WTC11 (cell line): Measurements from ENCODE around the gene FOCAD. TPM values are rescaled to one million over a fixed set of nuclear protein-coding genes. Genes with fewer than 3 reads are reported as not detected.

ENCODE experiments used
- ATAC-seq: fragments of 200-7000 bp; cut with Tn5 transposase; 2 replicates; pipeline ENCODE4 v1.10.0; 2021; ENCODE audit warnings: mild to moderate bottlenecking, moderate library complexity
- CTCF ChIA-PET: fragments of 300-600 bp; sonication (Branson Sonifier 250); formaldehyde crosslinking; loops from one replicate; lab custom pipeline; 2021; ENCODE audit warnings: antibody characterized with exemption; lab: Charles Lee
- POLR2A ChIA-PET: fragments of 350-600 bp; sonication (Branson Sonifier 250); formaldehyde crosslinking; loops from one replicate; lab custom pipeline; 2021; ENCODE audit warnings: antibody characterized with exemption; lab: Charles Lee
- DNase-seq: peaks from one replicate; pipeline ENCODE4 v3.0.0; 2021; ENCODE audit warnings: low spot score
- H3K27ac Mint-ChIP-seq: 2 replicates; pipeline ENCODE4 v1.8.0; 2021; ENCODE audit warnings: mixed read lengths
- H3K27me3 Mint-ChIP-seq: 2 replicates; pipeline ENCODE4 v1.8.0; 2021; ENCODE audit warnings: low read depth, mild to moderate bottlenecking, moderate library complexity, mixed read lengths
- H3K36me3 Mint-ChIP-seq: 2 replicates; pipeline ENCODE4 v1.8.0; 2021; ENCODE audit warnings: mixed read lengths
- H3K4me1 Mint-ChIP-seq: 2 replicates; pipeline ENCODE4 v1.8.0; 2022; ENCODE audit warnings: mixed read lengths
- H3K4me3 Mint-ChIP-seq: 2 replicates; pipeline ENCODE4 v1.8.0; 2021; ENCODE audit warnings: mild to moderate bottlenecking, moderate library complexity, mixed read lengths
- H3K9me3 Mint-ChIP-seq: 2 replicates; pipeline ENCODE4 v1.8.0; 2021; ENCODE audit warnings: mixed read lengths
- E2F4 ChIP-seq: sonication (generic); formaldehyde crosslinking; IDR thresholded peaks from 2 replicates; pipeline ENCODE4 v1.8.1; 2022; ENCODE audit warnings: low read depth, mild to moderate bottlenecking, moderate library complexity, missing genetic modification reagents, borderline replicate concordance
- GRHL2 ChIP-seq: fragments of 250-450 bp; sonication (Bioruptor Pico); IDR thresholded peaks from 2 replicates; pipeline ENCODE4 v1.8.0; 2022; ENCODE audit warnings: mild to moderate bottlenecking, moderate library complexity; ENCODE audit not compliant: insufficient replicate concordance, severe bottlenecking
- JUN ChIP-seq: sonication (generic); formaldehyde crosslinking; IDR thresholded peaks from 2 replicates; pipeline ENCODE4 v1.8.0; 2023; ENCODE audit warnings: mild to moderate bottlenecking, missing genetic modification reagents
- KAT7 ChIP-seq: sonication (generic); formaldehyde crosslinking; IDR thresholded peaks from 2 replicates; pipeline ENCODE4 v1.8.1; 2023; ENCODE audit warnings: missing genetic modification reagents, mild to moderate bottlenecking, borderline replicate concordance
- MYBL2 ChIP-seq: sonication (generic); formaldehyde crosslinking; IDR thresholded peaks from 2 replicates; pipeline ENCODE4 v1.8.1; 2023; ENCODE audit warnings: mild to moderate bottlenecking, moderate library complexity, missing genetic modification reagents
- NR2C2 ChIP-seq: sonication (generic); formaldehyde crosslinking; IDR thresholded peaks from 2 replicates; pipeline ENCODE4 v1.8.0; 2022; ENCODE audit warnings: mild to moderate bottlenecking, missing genetic modification reagents
- PRDM15 ChIP-seq: sonication (generic); formaldehyde crosslinking; IDR thresholded peaks from 2 replicates; pipeline ENCODE4 v1.8.0; 2022; ENCODE audit warnings: missing genetic modification reagents
- SMAD3 ChIP-seq: sonication (generic); formaldehyde crosslinking; IDR thresholded peaks from 2 replicates; pipeline ENCODE4 v1.8.0; 2022; ENCODE audit warnings: missing genetic modification reagents, mild to moderate bottlenecking, borderline replicate concordance
- SMAD4 ChIP-seq: sonication (generic); formaldehyde crosslinking; IDR thresholded peaks from 2 replicates; pipeline ENCODE4 v1.8.0; 2022; ENCODE audit warnings: mild to moderate bottlenecking, missing genetic modification reagents
- SOX15 ChIP-seq: fragments of 250-450 bp; sonication (Bioruptor Pico); IDR thresholded peaks from 2 replicates; pipeline ENCODE4 v1.9.0; 2021; ENCODE audit warnings: mild to moderate bottlenecking
- TEAD4 ChIP-seq: sonication (generic); formaldehyde crosslinking; IDR thresholded peaks from 2 replicates; pipeline ENCODE4 v1.8.0; 2022; ENCODE audit warnings: mild to moderate bottlenecking, missing genetic modification reagents
- ZNF121 ChIP-seq: sonication (generic); formaldehyde crosslinking; IDR thresholded peaks from 2 replicates; pipeline ENCODE4 v1.8.0; 2023; ENCODE audit warnings: missing genetic modification reagents
- ZNF219 ChIP-seq: sonication (generic); formaldehyde crosslinking; IDR thresholded peaks from 2 replicates; pipeline ENCODE4 v1.8.0; 2023; ENCODE audit warnings: missing genetic modification reagents, mild to moderate bottlenecking, borderline replicate concordance
- ZNF423 ChIP-seq: fragments of 250-450 bp; sonication (Bioruptor Pico); IDR thresholded peaks from 2 replicates; pipeline ENCODE4 v2.1.2; 2022; ENCODE audit warnings: mild to moderate bottlenecking, moderate library complexity
- total RNA-seq: library from RNA; stranded (reverse); gene quantifications from 3 replicates; pipeline ENCODE4 v1.2.3, GENCODE V29; 2021
- TF ChIP-seq, protein P1 (sequence below): fragments of 250-450 bp; sonication (Bioruptor Pico); IDR thresholded peaks from 2 replicates; pipeline ENCODE4 v1.9.0; 2021; ENCODE audit warnings: moderate library complexity, mild to moderate bottlenecking, inconsistent platforms, borderline replicate concordance
- TF ChIP-seq, protein P2 (sequence below): sonication (generic); formaldehyde crosslinking; IDR thresholded peaks from 2 replicates; pipeline ENCODE4 v1.8.1; 2023; ENCODE audit warnings: mild to moderate bottlenecking, missing genetic modification reagents
- TF ChIP-seq, protein P3 (sequence below): sonication (generic); formaldehyde crosslinking; IDR thresholded peaks from 2 replicates; pipeline ENCODE4 v1.8.1; 2022; ENCODE audit warnings: mild to moderate bottlenecking, missing genetic modification reagents, moderate library complexity, borderline replicate concordance
- TF ChIP-seq, protein P4 (sequence below): fragments of 250-450 bp; sonication (Bioruptor Pico); IDR thresholded peaks from 2 replicates; pipeline ENCODE4 v1.9.0; 2021; ENCODE audit warnings: mild to moderate bottlenecking
- TF ChIP-seq, protein P5 (sequence below): sonication (generic); formaldehyde crosslinking; IDR thresholded peaks from 2 replicates; pipeline ENCODE4 v1.8.1; 2023; ENCODE audit warnings: mild to moderate bottlenecking, missing genetic modification reagents, borderline replicate concordance

Gene FOCAD
- total RNA-seq, 1 experiment from 2014 or later: 34.3 TPM

DNA sequence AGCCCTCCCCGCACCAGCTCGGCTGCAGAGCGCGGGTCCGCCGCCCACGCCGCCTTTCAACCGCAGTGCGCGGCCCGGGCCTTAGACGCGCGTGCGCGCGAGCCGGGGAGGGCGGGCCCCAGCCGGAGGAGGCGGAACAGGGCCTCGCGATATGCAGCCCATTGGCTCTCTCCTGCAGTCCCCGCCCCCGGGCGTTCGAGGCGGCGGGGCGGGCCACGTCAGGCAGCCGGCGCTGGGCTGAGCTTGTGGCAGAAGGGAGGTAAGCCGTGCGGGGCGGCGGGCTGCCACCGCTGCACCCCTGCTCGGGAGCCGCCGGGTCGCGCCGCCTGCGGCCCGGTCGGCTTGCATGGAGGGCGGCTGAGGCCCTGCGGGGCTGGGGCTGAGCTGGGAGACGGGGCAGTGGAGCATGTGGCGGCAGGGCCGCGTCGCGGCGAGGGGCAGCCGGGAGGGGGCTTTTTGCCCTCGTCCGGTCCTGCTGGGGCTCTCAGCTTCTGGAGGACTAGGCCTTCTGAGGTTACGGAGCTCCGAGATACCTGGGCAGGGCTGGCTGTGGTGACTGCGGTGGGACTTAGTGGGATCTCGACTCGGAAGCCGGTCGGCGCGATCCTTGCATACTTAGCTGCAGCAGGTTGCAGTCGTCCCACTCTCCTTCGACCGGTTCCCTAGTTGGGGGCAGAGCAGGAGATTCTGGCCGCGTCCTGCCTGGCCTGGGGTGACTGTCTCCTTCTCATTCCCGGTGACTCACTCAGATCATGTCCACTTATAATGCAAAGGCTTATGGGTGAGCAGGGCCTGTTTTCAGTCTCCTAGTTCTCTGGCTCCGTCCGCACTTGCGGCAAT, at the start of gene FOCAD (continued):
- TF ChIP-seq ZNF423 (CRISPR knock-in tag) (no peak), ZNF219 (CRISPR knock-in tag) (no peak), E2F4 (peak; percentile 79), JUN (CRISPR knock-in tag) (no peak), GRHL2 (CRISPR knock-in tag) (no peak), PRDM15 (CRISPR knock-in tag) (no peak), NR2C2 (CRISPR knock-in tag) (no peak), KAT7 (CRISPR knock-in tag) (no peak), SMAD4 (CRISPR knock-in tag) (no peak), SOX15 (CRISPR knock-in tag) (no peak)
- TF ChIP-seq, protein P1, sequence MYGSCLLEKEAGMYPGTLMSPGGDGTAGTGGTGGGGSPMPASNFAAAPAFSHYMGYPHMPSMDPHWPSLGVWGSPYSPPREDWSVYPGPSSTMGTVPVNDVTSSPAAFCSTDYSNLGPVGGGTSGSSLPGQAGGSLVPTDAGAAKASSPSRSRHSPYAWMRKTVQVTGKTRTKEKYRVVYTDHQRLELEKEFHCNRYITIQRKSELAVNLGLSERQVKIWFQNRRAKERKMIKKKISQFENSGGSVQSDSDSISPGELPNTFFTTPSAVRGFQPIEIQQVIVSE (CRISPR knock-in tag): no peak
- TF ChIP-seq, protein P2, sequence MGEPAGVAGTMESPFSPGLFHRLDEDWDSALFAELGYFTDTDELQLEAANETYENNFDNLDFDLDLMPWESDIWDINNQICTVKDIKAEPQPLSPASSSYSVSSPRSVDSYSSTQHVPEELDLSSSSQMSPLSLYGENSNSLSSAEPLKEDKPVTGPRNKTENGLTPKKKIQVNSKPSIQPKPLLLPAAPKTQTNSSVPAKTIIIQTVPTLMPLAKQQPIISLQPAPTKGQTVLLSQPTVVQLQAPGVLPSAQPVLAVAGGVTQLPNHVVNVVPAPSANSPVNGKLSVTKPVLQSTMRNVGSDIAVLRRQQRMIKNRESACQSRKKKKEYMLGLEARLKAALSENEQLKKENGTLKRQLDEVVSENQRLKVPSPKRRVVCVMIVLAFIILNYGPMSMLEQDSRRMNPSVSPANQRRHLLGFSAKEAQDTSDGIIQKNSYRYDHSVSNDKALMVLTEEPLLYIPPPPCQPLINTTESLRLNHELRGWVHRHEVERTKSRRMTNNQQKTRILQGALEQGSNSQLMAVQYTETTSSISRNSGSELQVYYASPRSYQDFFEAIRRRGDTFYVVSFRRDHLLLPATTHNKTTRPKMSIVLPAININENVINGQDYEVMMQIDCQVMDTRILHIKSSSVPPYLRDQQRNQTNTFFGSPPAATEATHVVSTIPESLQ (CRISPR knock-in tag): no peak

DNA sequence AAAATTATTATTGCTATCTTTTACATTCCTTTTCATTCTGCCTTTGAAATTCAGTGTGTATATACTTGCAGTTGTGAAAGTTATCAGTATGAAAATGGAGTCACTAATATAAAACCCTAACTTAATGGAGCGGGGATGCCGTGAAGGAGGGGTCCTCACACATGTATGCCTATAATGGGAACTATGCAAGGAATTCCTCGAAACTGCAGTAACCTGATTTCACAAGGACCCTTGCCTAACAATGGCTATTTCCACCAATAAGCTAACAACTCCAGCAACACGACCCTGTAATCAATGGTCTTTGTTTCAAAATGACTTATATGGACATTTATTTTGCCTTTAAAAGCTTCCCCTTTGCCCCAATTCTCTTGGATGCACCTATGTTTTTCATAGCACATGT, 49.2 kb upstream of the FOCAD start:
- H3K4me3 Mint-ChIP-seq: no peak overlapping the region
- H3K36me3 Mint-ChIP-seq: no peaks in the 10 kb centered on the region
- ChIA-PET POLR2A (no interaction called here), CTCF (no interaction called here)
- no peaks in the 10 kb centered on the region for H3K27me3 Mint-ChIP-seq
- peak; percentile 79 for ATAC-seq
- DNase-seq: no peak
- peaks cover 30% of the 10 kb centered on the region for H3K4me1 Mint-ChIP-seq
- no peaks in the 10 kb centered on the region for H3K9me3 Mint-ChIP-seq
- no peak overlapping the region for H3K27ac Mint-ChIP-seq
- TF ChIP-seq, protein P1 (CRISPR knock-in tag): no peak
- TF ChIP-seq JUN (CRISPR knock-in tag): no peak
- no peak for TF ChIP-seq ZNF121 (CRISPR knock-in tag)
- TF ChIP-seq SMAD3 (CRISPR knock-in tag): no peak
- TF ChIP-seq, protein P3, sequence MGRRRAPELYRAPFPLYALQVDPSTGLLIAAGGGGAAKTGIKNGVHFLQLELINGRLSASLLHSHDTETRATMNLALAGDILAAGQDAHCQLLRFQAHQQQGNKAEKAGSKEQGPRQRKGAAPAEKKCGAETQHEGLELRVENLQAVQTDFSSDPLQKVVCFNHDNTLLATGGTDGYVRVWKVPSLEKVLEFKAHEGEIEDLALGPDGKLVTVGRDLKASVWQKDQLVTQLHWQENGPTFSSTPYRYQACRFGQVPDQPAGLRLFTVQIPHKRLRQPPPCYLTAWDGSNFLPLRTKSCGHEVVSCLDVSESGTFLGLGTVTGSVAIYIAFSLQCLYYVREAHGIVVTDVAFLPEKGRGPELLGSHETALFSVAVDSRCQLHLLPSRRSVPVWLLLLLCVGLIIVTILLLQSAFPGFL: no peak
- TF ChIP-seq TEAD4 (CRISPR knock-in tag): no peak
- TF ChIP-seq, protein P4, sequence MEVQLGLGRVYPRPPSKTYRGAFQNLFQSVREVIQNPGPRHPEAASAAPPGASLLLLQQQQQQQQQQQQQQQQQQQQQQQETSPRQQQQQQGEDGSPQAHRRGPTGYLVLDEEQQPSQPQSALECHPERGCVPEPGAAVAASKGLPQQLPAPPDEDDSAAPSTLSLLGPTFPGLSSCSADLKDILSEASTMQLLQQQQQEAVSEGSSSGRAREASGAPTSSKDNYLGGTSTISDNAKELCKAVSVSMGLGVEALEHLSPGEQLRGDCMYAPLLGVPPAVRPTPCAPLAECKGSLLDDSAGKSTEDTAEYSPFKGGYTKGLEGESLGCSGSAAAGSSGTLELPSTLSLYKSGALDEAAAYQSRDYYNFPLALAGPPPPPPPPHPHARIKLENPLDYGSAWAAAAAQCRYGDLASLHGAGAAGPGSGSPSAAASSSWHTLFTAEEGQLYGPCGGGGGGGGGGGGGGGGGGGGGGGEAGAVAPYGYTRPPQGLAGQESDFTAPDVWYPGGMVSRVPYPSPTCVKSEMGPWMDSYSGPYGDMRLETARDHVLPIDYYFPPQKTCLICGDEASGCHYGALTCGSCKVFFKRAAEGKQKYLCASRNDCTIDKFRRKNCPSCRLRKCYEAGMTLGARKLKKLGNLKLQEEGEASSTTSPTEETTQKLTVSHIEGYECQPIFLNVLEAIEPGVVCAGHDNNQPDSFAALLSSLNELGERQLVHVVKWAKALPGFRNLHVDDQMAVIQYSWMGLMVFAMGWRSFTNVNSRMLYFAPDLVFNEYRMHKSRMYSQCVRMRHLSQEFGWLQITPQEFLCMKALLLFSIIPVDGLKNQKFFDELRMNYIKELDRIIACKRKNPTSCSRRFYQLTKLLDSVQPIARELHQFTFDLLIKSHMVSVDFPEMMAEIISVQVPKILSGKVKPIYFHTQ (CRISPR knock-in tag): no peak
- TF ChIP-seq MYBL2 (CRISPR knock-in tag): no peak
- TF ChIP-seq, protein P5, sequence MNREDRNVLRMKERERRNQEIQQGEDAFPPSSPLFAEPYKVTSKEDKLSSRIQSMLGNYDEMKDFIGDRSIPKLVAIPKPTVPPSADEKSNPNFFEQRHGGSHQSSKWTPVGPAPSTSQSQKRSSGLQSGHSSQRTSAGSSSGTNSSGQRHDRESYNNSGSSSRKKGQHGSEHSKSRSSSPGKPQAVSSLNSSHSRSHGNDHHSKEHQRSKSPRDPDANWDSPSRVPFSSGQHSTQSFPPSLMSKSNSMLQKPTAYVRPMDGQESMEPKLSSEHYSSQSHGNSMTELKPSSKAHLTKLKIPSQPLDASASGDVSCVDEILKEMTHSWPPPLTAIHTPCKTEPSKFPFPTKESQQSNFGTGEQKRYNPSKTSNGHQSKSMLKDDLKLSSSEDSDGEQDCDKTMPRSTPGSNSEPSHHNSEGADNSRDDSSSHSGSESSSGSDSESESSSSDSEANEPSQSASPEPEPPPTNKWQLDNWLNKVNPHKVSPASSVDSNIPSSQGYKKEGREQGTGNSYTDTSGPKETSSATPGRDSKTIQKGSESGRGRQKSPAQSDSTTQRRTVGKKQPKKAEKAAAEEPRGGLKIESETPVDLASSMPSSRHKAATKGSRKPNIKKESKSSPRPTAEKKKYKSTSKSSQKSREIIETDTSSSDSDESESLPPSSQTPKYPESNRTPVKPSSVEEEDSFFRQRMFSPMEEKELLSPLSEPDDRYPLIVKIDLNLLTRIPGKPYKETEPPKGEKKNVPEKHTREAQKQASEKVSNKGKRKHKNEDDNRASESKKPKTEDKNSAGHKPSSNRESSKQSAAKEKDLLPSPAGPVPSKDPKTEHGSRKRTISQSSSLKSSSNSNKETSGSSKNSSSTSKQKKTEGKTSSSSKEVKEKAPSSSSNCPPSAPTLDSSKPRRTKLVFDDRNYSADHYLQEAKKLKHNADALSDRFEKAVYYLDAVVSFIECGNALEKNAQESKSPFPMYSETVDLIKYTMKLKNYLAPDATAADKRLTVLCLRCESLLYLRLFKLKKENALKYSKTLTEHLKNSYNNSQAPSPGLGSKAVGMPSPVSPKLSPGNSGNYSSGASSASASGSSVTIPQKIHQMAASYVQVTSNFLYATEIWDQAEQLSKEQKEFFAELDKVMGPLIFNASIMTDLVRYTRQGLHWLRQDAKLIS (CRISPR knock-in tag): no peak
